Hindlimb muscle (tissue), 1 donor: Measurements from ENCODE around the gene PSG2. TPM values are rescaled to one million over a fixed set of nuclear protein-coding genes. Genes with fewer than 3 reads are reported as not detected.
"Not testable (repeated sequence)": the region's sequence is repeated elsewhere in the genome, so short reads cannot be mapped to it uniquely, and the experiment has no call there.

Experiments
- DNase-seq: peaks from one replicate; pipeline ENCODE4 v3.0.0-alpha.2; 2013
- polyA plus RNA-seq: library from polyadenylated mRNA; unstranded; fragments of 120-200 nt; gene quantifications from one replicate; pipeline ENCODE4 v1.2.1, GENCODE V29; 2013; ENCODE audit not compliant: insufficient read length

The PSG2 gene
- polyA plus RNA-seq, 1 donor = not detected

- not testable (repeated sequence) for DNase-seq
These were observed 4.6 kb downstream of the PSG2 start for GRCh38 chr19:43077881-43078280.

DNA sequence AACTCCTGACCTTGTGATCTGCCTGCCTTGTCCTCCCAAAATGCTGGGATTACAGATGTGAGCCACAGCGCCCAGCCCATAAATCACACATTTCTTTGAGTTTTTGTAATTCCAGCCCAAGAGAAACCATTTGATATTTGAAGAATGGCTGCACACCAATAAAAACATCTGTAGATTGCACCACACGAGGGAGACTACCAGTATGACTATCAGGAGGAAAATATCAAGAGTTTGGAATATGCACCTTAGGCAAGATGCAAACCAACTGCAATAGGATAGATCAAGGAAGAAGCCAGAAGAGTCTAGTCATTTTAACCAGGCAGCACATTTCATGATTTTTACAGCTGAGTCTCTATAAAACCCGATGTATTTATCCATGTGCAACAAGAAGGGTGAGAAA, 20.1 kb downstream of the PSG2 start:
- not testable (repeated sequence) for DNase-seq

GRCh38 chr19:43061326-43061725, 21.2 kb downstream of the PSG2 start:
- not testable (repeated sequence) for DNase-seq

- not testable (repeated sequence) for DNase-seq
These were observed 22.2 kb downstream of the PSG2 start for GRCh38 chr19:43060254-43060653.

GRCh38 chr19:43059482-43059881, 23.0 kb downstream of the PSG2 start:
- not testable (repeated sequence) for DNase-seq

- DNase-seq = not testable (repeated sequence)
These were observed 24.1 kb downstream of the PSG2 start for GRCh38 chr19:43058440-43058839.

DNA sequence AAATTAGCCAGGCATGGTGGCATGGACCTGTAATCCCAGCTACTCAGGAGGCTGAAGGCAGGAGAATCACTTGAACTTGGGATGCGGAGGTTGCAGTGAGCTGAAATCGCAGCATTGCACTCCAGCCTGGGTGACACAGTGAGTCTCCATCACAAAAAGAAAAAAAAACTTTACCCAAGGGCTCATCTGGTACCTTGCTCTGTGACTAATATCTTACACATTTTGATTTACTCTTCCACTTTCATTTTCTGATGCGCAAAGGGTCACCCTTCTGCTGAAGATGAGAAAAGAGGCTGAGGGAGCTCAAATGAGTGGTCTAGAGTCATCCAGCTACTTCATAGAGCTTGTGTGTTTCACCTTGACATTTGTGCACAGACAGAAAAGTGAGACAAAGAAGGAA, 34.5 kb downstream of the PSG2 start:
- DNase-seq = not testable (repeated sequence)

DNA sequence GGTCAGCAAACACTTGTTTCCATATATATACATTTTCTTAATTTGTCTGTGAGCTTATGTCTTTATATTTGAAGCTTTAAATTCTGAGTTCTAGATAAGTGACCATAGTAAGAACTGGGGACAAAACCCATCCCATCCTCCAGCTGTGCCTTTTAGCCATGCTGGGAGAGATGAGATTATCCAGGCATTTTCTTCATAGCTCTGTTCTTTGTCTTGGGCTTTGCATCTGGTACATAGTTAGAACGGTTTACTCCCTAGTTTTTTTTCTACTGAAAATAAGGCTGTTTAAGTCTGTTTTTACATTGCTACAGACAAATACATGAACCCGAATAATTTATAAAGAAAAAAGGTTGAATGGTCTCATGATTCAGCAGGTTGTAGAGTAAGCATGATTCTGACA, 35.9 kb downstream of the PSG2 start:
- not testable (repeated sequence) for DNase-seq

DNA sequence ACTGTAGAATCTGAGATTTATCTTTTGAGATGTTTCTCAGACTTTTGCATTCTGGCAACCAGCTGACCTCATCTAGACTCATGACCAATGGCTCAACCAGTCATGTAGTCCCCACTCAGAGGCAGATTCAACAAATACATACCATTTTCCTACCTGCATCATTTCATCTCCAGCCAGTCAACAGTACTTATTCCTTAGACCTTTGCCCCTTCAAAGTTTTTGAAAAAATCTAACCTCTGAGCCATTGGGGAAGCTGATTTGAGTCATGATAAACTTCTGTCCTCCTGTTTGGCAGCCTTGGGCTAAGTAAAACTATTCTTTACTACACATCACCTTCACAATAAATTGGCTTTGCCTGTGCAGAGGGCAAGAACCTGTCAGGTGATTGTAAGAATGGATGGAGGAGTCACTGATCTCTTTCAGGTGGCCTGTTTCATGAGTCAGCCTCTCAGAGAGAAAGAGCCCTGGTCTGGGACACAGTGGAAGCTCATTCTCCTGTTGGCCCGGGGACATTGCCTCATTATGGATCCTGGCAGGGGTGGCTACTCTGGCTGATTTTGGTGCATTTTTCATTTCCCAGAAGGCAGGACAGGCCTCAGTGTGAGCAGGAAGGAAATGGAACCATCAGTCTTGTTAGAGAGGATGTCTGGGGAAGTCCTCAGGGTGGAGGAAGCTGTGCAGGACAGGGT, 38.9 kb downstream of the PSG2 start:
- DNase-seq = not testable (repeated sequence)

DNA sequence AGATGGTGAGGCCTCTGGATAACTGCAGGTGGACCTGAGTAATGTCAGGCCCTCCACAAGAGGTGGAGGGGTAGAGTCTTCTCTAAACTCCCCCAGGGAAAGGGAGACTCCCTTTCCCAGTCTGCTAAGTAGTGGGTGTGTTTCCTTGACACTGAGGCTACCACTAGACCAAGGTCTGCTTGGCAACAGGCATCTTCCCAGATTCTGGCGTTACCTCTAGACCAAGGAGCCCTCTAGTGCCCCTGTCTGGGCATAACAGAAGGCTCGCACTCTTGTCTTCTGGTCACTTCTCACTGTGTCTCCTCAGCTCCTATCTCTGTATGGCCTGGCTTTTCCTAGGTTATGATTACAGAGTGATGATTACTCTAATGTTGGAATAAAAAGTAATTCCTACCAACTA, 50.9 kb downstream of the PSG2 start:
- DNase-seq = not testable (repeated sequence)

GRCh38 chr19:43028866-43029265, 53.6 kb downstream of the PSG2 start:
- DNase-seq = no peak

- not testable (repeated sequence) for DNase-seq
These were observed 54.5 kb downstream of the PSG2 start for GRCh38 chr19:43027985-43028384.

GRCh38 chr19:43027061-43027460, 55.4 kb downstream of the PSG2 start:
- DNase-seq = not testable (repeated sequence)

GRCh38 chr19:43026369-43026768, 56.1 kb downstream of the PSG2 start, which contains the start of gene PSG11:
Gene PSG11 (minus strand): TSS chr19:43026469. CDS start chr19:43026372, 97 bp downstream.
- DNase-seq = not testable (repeated sequence)

- not testable (repeated sequence) for DNase-seq
These were observed 60.4 kb downstream of the PSG2 start for GRCh38 chr19:43022098-43022497.

DNA sequence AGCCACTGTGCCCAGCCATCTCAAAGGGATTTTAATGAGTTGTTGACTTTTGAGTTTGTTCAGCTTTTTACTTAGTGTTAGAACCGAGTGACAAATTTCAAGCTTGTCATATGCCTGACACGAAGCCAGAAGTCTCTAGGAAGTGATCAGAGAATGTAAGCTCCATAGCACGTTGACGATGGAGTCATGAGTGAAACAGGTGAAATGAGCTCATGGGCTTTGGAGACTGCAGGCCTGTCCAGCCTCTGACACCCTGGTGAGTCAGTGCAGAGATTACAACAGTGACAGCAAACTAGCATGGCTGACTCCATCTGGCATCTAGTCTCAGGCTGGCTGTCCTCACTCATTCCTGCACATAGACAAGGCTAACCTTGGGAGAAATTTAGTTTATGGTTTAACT, 60.9 kb downstream of the PSG2 start:
- not testable (repeated sequence) for DNase-seq

DNA sequence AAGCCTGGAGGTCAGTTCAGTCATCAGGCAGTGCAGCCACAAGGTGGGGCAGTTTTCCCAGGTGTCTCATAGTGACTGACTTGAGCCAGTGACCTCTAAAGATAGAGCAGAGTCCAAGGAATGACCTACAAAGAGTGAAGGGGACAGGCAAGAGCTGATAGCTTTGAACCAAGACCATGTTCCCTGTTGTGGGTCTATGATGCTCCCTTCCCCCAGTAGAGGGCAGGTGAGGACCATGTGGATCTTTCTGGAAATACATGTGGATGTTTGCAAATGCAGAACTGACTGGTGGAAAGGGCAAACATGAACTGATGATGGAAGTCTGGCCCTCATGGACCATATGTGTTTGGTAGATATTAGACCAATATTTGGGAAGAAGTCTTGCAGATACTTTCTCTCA, 62.9 kb downstream of the PSG2 start:
- DNase-seq = not testable (repeated sequence)

Other genes starting within 250 kb of the PSG2 start
- gene PSG1, start 203.0 kb downstream of the PSG2 start, polyA plus RNA-seq = not detected
- gene PSG6, start 164.8 kb downstream of the PSG2 start, polyA plus RNA-seq = not detected
- not detected for gene PSG7, start 145.5 kb downstream of the PSG2 start, polyA plus RNA-seq
- gene PSG11, start 56.2 kb downstream of the PSG2 start, polyA plus RNA-seq = 2.7 TPM
- 0.18 TPM for gene PSG5, start 103.8 kb upstream of the PSG2 start, polyA plus RNA-seq
- not detected for gene PSG4, start 122.9 kb upstream of the PSG2 start, polyA plus RNA-seq
- not detected for gene PSG9, start 186.8 kb upstream of the PSG2 start, polyA plus RNA-seq